ENCODE measurements around the gene SARNP. TPM values are rescaled to one million over a fixed set of nuclear protein-coding genes. Genes with fewer than 3 reads are reported as not detected.

SARNP gene
- polyA plus RNA-seq, 1 of the 3 experiments (the other 2 are of a cell fraction), result 65.8 TPM

DNA sequence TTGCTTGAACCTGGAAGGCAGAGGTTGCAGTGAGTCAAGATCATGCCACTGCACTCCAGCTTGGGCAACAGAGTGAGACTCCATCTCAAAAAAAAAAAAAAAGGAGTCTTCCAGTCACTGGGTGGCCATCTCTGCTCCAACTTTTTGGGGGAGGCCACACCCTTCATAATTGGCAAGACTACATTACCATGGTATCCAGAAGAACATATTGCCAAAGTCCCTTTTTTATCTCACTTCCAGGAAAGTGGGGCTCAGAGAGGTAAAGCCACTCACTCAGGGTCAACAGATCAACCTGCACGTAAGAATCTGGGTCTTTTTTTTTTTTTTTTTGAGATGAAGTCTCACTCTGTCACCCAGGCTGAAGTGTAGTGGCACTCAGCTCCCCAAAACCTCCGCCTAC, 83.7 kb downstream of the SARNP start:
- Histone ChIP-seq H3K79me2 (ENCODE audit: insufficient read depth) (peaks cover 12% of the 10 kb centered on the region), H3K9me2 (no peaks in the 10 kb centered on the region), H3K4me1 (ENCODE audit: control insufficient read depth in 1 of 2, insufficient read depth in 2 of 2, low read depth in 1 of 2, low read length in 1 of 2) (peaks cover 9 to 24% of the 10 kb centered on the region in 2 experiments; a peak in 3 of 4 replicates), H3K4me3 (ENCODE audit: low read depth in 2 of 2, low read length in 1 of 2) (no peak overlapping the region), H3K9me3 (no peaks in the 10 kb centered on the region), H2AFZ (ENCODE audit: low read depth) (no peak overlapping the region), H3K27me3 (ENCODE audit: insufficient read depth) (no peaks in the 10 kb centered on the region), H3K36me3 (replicated peaks in 1 of 2; ENCODE audit: control insufficient read depth in 1 of 2, insufficient read depth in 2 of 2, low read length in 1 of 2) (no peaks in the 10 kb centered on the region), H3K4me2 (no peak overlapping the region), H3F3A (replicated peaks; ENCODE audit: insufficient read depth) (peaks cover 25% of the 10 kb centered on the region), H3K27ac (ENCODE audit: low read depth in 2 of 2, low read length in 1 of 2) (no peak overlapping the region), H3K9ac (no peak overlapping the region), H4K20me1 (ENCODE audit: insufficient read depth) (no peaks in the 10 kb centered on the region)
- ChIA-PET CTCF (interaction anchor here (0.9 to 14.4 kb wide), 4 partner anchors 13 to 192 kb away, joined by 3 to 358 read pairs (median 136); partner anchors contain the start of genes BLOC1S1 and RDH5), POLR2A (interaction anchor here (1.0 kb wide), 1 partner anchor 77 kb away, joined by 3 read pairs; no protein-coding TSS in a partner anchor)
- DNase-seq, result no peak
- WGBS (ENCODE audit: low lambda C conversion rate), result 89% methylated on average over 2 of the region's 2 CpGs
- TF ChIP-seq TCF12 (IDR thresholded peaks at IDR 0.05) (no peak), NFIC (IDR thresholded peaks at IDR 0.05; ENCODE audit: borderline replicate concordance) (no peak), TEAD4 (IDR thresholded peaks at IDR 0.05; ENCODE audit: borderline replicate concordance, insufficient read depth) (no peak), RCOR1 (IDR thresholded peaks at IDR 0.05; ENCODE audit: low read length) (no peak), CHD2 (IDR thresholded peaks at IDR 0.05; ENCODE audit: low read length, partially characterized antibody) (no peak), SMC3 (IDR thresholded peaks at IDR 0.05; ENCODE audit: low read depth, low read length) (no peak), FOXM1 (IDR thresholded peaks at IDR 0.05; ENCODE audit: low read depth) (no peak), MXI1 (IDR thresholded peaks at IDR 0.05; ENCODE audit: low read depth, low read length) (no peak), RFX5 (IDR thresholded peaks at IDR 0.05; ENCODE audit: low read length) (no peak), USF1 (IDR thresholded peaks at IDR 0.05; ENCODE audit: borderline replicate concordance, low read depth) (no peak)
- TF ChIP-seq, protein P1, sequence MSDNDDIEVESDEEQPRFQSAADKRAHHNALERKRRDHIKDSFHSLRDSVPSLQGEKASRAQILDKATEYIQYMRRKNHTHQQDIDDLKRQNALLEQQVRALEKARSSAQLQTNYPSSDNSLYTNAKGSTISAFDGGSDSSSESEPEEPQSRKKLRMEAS (IDR thresholded peaks at IDR 0.05; ENCODE audit: low read depth), result no peak

DNA sequence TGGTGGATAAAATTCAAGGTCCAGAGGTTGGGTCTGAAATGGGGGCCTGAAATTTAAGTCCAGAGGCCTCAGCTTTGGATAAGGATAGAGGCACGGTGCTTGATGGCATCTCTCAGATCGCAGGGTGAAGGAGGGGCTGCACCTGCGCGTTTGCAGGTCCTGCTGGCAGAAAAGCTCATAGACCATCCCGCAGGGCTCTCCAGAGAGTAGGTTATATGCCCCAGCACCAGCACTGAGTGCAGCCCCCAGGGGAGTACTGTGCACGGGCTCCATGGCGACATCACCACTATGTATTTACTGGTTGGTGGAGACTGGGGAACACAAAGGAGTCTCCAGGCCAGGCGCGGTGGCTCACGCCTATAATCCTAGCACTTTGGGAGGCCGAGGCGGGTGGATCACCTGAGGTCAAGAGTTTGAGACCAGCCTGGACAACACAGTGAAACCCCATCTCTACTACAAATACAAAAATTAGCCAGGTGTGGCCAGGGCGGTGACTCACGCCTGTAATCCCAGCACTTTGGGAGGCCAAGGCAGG, 84.4 kb downstream of the SARNP start:
- no peak for DNase-seq
- no peak overlapping the region for H3K27ac ChIP-seq (ENCODE audit: low read depth in 2 of 2, low read length in 1 of 2)
- H4K20me1 ChIP-seq (ENCODE audit: insufficient read depth), result peaks cover under 1% of the 10 kb centered on the region
- peaks cover 19% of the 10 kb centered on the region for H3K79me2 ChIP-seq (ENCODE audit: insufficient read depth)
- TF ChIP-seq RXRA (IDR thresholded peaks at IDR 0.05; ENCODE audit: borderline replicate concordance, low read depth) (no peak), TAF1 (IDR thresholded peaks at IDR 0.05; ENCODE audit: borderline replicate concordance, low read depth, low read length) (no peak), TEAD4 (IDR thresholded peaks at IDR 0.05; ENCODE audit: borderline replicate concordance, insufficient read depth) (no peak), EP300 (IDR thresholded peaks at IDR 0.05; ENCODE audit: borderline replicate concordance in 1 of 2, low read depth in 1 of 2, low read length in 1 of 2) (no peak), USF2 (IDR thresholded peaks at IDR 0.05; ENCODE audit: borderline replicate concordance, low read depth, low read length) (no peak)
- TF ChIP-seq, protein P2, sequence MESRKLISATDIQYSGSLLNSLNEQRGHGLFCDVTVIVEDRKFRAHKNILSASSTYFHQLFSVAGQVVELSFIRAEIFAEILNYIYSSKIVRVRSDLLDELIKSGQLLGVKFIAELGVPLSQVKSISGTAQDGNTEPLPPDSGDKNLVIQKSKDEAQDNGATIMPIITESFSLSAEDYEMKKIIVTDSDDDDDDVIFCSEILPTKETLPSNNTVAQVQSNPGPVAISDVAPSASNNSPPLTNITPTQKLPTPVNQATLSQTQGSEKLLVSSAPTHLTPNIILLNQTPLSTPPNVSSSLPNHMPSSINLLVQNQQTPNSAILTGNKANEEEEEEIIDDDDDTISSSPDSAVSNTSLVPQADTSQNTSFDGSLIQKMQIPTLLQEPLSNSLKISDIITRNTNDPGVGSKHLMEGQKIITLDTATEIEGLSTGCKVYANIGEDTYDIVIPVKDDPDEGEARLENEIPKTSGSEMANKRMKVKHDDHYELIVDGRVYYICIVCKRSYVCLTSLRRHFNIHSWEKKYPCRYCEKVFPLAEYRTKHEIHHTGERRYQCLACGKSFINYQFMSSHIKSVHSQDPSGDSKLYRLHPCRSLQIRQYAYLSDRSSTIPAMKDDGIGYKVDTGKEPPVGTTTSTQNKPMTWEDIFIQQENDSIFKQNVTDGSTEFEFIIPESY (IDR thresholded peaks at IDR 0.05; ENCODE audit: borderline replicate concordance, low read depth), result no peak
- H3K27me3 ChIP-seq (ENCODE audit: insufficient read depth), result no peaks in the 10 kb centered on the region
- H2AFZ ChIP-seq (ENCODE audit: low read depth), result no peak overlapping the region
- H3F3A ChIP-seq (replicated peaks; ENCODE audit: insufficient read depth), result peaks cover 20% of the 10 kb centered on the region
- 96% methylated on average over 9 of the region's 14 CpGs for WGBS (ENCODE audit: low lambda C conversion rate)
- CTCF ChIA-PET, result interaction anchor here (1.8 kb wide), 1 partner anchor 63 kb away, joined by 5 read pairs; no protein-coding TSS in a partner anchor
- no peaks in the 10 kb centered on the region for H3K36me3 ChIP-seq (replicated peaks in 1 of 2; ENCODE audit: control insufficient read depth in 1 of 2, insufficient read depth in 2 of 2, low read length in 1 of 2)
- H3K4me3 ChIP-seq (ENCODE audit: low read depth in 2 of 2, low read length in 1 of 2), result no peak overlapping the region
- no peaks in the 10 kb centered on the region for H3K9me3 ChIP-seq
- no peak overlapping the region for H3K9ac ChIP-seq
- H3K4me2 ChIP-seq, result no peak overlapping the region
- H3K9me2 ChIP-seq, result no peaks in the 10 kb centered on the region
- POLR2A ChIA-PET, result interaction anchor here (0.6 kb wide), 1 partner anchor 12 kb away, joined by 3 read pairs; no protein-coding TSS in a partner anchor
- H3K4me1 ChIP-seq (ENCODE audit: control insufficient read depth in 1 of 2, insufficient read depth in 2 of 2, low read depth in 1 of 2, low read length in 1 of 2), result peaks cover 8 to 24% of the 10 kb centered on the region in 2 experiments; a peak in 3 of 4 replicates

Data from SK-N-SH (cell line).